LoVo (cell line): ENCODE results near the gene PDCD7.
A peak's percentile ranks its signal among the peaks of the same experiment; 100 is the strongest.
"Not testable (repeated sequence)": the region's sequence is repeated elsewhere in the genome, so short reads cannot be mapped to it uniquely, and the experiment has no call there.

Source experiments
- DNase-seq: peaks from one replicate; pipeline ENCODE4 v3.0.0-alpha.2; 2016; ENCODE audit warnings: low spot score

PDCD7 gene

GRCh38 chr15:65091946-65092770 lies 41.5 kb downstream of the PDCD7 start:
- no peak for DNase-seq

DNA sequence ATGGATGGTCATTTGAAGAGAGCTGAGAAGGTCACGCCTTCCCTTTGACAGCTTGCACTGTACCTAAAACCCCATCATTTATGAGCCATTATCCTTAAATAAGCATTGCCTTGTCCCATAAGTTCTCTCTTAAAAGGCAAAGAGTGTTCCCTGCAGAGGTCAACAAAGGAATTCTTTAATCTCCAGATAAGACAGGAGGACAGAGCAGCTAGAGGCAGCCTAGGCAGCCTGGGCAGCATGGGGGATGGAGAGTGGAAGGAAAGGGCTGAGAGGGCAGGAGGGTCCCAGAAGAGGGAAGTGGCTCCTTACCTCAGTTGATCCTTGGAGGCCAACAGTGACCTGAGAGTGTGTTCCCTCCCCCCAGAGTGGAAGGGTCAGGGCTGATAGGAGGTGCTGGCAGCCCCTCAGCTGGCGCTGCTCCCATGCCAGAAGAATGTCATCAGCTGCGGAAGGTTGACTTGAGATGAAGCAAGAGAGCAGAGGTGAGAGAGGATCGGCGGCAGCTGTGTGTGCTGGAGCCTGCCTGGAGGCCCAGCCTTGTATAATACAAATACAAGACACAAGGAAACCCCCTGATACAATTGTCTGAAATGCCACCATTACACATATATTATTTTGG lies 44.3 kb downstream of the PDCD7 start:
- DNase-seq, result no peak

- peak; percentile 31 for DNase-seq
These were observed 45.0 kb downstream of the PDCD7 start for GRCh38 chr15:65088643-65089021.

- DNase-seq, result no peak
These were observed 45.5 kb downstream of the PDCD7 start for GRCh38 chr15:65087873-65088642.

DNA sequence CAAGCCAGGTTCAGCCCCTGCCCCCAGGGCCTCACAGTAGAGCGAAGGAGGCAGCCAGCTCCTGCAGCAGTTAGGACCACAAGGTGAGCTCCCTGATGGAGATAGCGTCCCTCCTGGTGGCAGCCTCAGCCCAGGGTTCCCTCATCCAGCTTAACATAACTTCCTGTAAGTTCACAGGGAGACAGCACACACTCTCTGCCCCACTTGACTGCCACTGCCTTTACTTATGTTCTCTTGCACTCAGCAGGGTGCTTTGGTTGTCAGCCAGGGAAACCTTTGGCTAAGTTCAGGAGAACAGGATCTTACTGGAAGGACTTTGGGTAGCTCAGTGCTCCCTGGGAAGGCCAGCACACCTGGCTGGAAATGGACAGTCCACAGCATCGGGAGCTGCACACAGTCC lies 46.2 kb downstream of the PDCD7 start:
- no peak for DNase-seq

- no peak for DNase-seq
These were observed 46.9 kb downstream of the PDCD7 start for GRCh38 chr15:65086680-65087111.

DNA sequence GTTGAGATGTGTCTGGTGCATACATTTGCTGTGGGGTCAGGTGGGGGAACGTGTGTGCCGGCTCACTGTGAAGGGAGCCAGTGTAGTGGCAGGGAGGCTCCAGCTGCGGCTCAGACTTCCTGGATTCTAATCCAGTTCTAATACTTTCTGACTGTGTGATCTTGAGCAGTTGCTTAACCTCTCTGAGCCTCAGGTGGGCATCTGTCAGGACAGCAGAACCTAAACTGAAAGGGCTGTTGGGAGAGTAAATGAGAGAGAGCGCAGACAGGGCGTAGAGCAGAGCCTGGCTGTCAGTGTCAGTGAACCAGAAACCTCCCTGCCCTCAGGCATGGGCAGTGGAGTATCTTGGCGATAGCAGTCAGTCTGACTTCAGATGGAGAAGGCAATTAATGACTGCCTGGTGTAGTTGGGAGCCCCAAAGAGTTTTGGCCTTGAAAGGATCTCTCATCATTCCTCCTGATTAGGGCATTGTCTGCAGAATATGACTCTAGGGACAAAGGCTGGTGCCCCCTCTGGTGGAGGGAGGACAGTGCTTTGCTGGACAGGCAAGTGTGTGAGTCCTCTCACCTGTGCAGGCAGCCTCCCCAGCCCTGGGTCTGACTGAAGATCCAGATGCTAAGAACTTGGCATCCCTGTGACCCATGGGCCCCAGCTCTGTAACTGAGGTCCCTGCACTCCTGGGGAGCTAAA lies 47.5 kb downstream of the PDCD7 start:
- DNase-seq, result no peak

GRCh38 chr15:65085207-65085753 lies 48.3 kb downstream of the PDCD7 start:
- DNase-seq, result no peak

DNA sequence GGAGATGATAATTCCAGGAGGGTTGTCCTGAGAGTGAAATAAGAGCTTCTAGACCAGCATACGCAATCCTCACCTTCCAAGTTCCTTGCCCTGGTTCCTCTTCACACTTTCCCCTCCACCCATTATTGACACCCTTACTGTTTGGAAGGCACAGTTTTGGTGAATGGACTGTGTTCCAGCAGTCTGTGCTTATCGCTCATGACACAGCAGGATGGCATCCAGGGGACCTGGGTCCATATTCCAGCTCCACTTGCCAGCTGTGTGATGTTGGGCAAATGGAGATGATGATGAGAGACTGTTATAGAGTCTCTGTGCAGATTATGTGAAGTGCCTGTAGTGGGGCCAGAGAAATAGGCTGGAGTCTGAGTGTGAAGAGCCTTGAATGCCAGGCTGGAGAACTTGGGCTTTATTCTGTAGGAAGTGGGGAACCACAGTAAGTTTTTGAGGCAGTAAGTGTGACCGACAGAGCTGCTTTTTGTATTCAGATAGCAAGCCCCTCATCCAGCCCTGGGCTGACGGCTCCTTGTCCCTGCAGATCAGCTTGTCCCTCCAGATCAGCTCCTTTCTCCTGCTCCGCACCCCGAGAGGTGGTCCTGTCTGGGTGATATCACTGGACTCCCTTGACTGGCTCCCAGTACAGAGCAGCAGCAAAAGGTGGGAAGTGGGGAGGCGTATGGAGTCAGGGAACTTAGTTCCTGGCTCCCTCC lies 49.0 kb downstream of the PDCD7 start:
- no peak for DNase-seq

DNA sequence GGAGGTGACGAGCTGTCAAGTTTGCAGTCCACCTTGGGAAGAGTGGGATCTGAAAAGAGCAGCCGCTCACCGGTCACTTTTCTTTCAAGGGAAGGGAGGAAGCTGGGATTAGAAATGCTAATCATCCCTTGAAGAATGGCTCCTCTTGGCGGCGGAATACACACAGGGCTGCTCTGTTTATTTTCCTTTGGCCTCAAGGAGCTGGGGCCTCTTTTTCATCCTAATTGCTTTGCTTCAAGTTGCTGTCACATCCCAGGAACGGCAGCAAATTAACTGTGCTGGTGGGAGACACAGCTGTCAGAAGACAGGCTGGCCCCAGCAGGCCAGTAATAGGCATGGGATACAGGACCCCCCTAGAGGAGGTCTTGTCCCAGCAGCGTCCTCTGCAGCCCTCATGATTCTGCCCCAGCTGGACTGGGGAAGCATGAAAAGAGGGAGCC lies 50.3 kb downstream of the PDCD7 start:
- no peak for DNase-seq

GRCh38 chr15:65082303-65082953 lies 51.2 kb downstream of the PDCD7 start:
- peak; percentile 20 for DNase-seq

- no peak for DNase-seq
These were observed 51.9 kb downstream of the PDCD7 start for GRCh38 chr15:65081758-65082157.

GRCh38 chr15:65081270-65081669 lies 52.3 kb downstream of the PDCD7 start:
- DNase-seq, result no peak

DNA sequence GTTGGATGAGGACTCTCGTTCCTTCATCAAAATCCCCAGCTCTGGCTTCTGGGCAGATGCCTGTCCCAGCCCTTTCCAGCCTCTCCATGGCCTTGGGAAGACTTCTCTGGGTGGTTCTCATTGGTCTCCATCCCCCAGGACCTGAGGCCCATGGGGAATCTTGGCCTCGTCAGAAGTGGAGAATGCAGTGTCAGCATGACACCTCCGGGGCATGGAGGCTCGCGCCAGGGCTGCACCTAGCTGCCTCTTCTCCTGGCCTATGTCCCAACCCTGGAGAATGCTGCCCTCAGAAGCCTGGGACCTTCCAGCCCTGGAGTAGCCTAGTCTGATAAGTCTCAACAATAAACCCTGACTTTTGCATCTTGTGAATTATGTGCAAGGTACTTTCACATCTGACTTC lies 54.0 kb downstream of the PDCD7 start:
- DNase-seq, result no peak

GRCh38 chr15:65077981-65078352 lies 55.6 kb downstream of the PDCD7 start:
- peak; percentile 83 for DNase-seq

DNA sequence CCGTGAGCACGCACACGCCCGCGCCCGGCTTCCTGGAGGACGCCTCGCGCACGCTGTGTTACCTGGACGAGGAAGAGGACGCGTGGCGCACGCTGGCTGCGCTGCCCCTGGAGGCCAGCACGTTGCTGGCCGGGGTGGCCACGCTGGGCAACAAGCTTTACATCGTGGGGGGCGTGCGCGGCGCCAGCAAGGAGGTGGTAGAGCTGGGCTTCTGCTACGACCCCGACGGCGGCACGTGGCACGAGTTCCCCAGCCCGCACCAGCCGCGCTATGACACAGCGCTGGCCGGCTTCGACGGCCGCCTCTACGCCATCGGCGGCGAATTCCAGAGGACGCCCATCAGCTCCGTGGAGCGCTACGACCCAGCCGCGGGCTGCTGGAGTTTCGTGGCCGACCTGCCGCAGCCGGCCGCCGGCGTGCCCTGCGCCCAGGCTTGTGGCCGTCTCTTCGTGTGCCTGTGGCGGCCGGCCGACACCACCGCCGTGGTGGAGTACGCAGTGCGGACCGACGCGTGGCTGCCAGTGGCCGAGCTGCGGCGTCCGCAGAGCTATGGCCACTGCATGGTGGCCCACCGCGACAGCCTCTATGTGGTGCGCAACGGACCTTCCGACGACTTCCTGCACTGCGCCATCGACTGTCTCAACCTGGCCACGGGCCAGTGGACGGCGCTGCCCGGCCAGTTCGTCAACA lies 56.2 kb downstream of the PDCD7 start:
- DNase-seq, result no peak

DNA sequence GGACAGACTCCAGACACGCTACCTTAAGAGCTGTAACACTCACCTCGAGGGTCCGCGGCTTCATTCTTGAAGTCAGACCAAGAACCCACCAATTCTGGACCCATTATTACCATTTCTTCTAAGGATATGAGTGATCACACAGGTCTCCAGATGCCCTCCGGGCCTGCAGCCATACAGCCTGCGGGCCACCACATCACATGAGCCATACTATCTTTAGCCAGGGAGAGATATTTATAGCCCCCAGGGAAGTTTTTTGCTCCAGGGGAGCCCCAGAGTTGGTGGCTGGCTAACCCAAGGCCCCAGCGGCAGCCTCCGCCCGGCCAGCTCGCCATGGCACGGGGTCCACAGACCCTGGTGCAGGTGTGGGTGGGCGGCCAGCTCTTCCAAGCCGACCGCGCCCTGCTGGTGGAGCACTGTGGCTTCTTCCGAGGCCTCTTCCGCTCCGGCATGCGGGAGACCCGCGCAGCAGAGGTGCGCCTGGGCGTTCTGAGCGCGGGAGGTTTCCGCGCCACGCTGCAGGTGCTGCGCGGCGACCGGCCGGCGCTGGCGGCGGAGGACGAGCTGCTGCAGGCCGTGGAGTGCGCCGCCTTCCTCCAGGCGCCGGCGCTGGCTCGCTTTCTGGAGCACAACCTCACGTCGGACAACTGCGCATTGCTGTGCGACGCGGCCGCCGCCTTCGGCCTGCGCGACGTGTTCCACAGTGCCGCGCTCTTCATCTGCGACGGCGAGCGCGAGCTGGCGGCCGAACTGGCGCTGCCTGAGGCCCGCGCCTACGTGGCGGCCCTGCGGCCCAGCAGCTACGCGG lies 56.9 kb downstream of the PDCD7 start, which contains the start of gene KBTBD13:
Gene KBTBD13 (plus strand): TSS at position 261 of the 805 bp plus-strand sequence. CDS start 70 bp downstream, at position 331.
- DNase-seq, result no peak

GRCh38 chr15:65075607-65076395 lies 57.8 kb downstream of the PDCD7 start:
- not testable (repeated sequence) for DNase-seq
